Mammary epithelial cell (primary cell): Measurements from ENCODE around the gene RAB4A.

Experiments
- CTCF ChIP-seq, 2 donors: IDR thresholded peaks in 1 of 2; conservative IDR thresholded peaks in 1 of 2; 2 replicates each; pipeline ENCODE4 v1.5.1; 2011 to 2012; ENCODE audit warnings: inconsistent platforms in 2 of 2, low read length in 2 of 2, mild to moderate bottlenecking in 2 of 2, control low read depth in 1 of 2, low read depth in 1 of 2; ENCODE audit not compliant: insufficient read depth in 1 of 2; ENCODE audit errors: extremely low read depth in 1 of 2
- EZH2 ChIP-seq: IDR thresholded peaks from 2 replicates; pipeline ENCODE4 v1.6.1; 2012; ENCODE audit warnings: low read length, inconsistent platforms, borderline replicate concordance

GRCh38 chr1:229244091-229244490, 26.8 kb upstream of the RAB4A start:
- TF ChIP-seq EZH2 (no peak), CTCF (conservative IDR thresholded peaks at IDR 0.05 in 1 of 2, IDR thresholded peaks at IDR 0.05 in 1 of 2; ENCODE audit: extremely low read depth in 1 of 2, insufficient read depth in 1 of 2, low read depth in 1 of 2, low read length in 2 of 2) (no peak)
